ENCODE measurements around the gene EXOG.
A peak's percentile ranks its signal among the peaks of the same experiment; 100 is the strongest.

Gene EXOG

GRCh38 chr3:38493031-38493430 is 3.1 kb upstream of the EXOG start:
- no peak overlapping the region for H3K27ac ChIP-seq
- TF ChIP-seq, protein P1, sequence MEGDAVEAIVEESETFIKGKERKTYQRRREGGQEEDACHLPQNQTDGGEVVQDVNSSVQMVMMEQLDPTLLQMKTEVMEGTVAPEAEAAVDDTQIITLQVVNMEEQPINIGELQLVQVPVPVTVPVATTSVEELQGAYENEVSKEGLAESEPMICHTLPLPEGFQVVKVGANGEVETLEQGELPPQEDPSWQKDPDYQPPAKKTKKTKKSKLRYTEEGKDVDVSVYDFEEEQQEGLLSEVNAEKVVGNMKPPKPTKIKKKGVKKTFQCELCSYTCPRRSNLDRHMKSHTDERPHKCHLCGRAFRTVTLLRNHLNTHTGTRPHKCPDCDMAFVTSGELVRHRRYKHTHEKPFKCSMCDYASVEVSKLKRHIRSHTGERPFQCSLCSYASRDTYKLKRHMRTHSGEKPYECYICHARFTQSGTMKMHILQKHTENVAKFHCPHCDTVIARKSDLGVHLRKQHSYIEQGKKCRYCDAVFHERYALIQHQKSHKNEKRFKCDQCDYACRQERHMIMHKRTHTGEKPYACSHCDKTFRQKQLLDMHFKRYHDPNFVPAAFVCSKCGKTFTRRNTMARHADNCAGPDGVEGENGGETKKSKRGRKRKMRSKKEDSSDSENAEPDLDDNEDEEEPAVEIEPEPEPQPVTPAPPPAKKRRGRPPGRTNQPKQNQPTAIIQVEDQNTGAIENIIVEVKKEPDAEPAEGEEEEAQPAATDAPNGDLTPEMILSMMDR (conservative IDR thresholded peaks at IDR 0.05) = no peak

DNA sequence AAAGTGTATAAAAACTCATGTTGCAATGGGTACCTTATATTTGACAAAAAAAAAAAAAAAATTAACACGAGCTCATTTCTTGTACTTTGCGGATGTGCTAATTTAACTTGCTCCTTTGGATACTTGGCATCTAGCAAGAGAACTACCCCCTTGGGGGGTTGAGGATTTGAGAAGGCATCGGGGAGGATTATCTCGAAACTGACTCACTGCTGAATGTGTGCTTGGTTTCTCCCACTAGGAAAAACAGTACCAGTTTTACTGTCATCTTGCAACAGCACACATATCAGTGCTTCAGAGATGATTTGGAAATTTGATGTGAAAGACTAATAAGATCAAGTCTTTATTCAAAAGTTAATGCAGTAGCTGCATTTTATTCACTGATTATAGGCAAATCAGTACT is 891 bp downstream of the EXOG start:
- H3K27ac ChIP-seq = peak overlapping the region; percentile 78
- TF ChIP-seq, protein P1 (conservative IDR thresholded peaks at IDR 0.05) = no peak

GRCh38 chr3:38500688-38501417 is 4.7 kb downstream of the EXOG start:
- TF ChIP-seq, protein P1 (conservative IDR thresholded peaks at IDR 0.05) = no peak
- no peak overlapping the region for H3K27ac ChIP-seq

DNA sequence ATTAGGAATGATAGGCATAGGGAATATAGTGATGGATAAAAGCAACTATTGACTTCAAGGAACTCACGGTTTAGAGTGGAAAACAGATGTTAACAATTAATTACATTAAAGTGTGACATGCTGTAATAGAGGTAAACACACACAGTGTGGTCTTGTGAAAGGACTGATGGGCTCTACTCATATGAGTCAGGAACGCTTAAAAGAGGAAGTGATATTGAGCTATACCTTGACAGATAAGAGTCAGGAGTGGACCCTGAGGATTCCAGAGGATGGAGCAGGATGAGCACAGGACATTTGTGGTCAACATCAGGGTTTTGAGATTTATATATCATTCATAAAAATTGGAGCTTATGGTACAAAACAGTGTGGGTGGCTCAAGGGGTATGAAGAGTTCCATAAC is 11.0 kb downstream of the EXOG start:
- TF ChIP-seq, protein P1 (conservative IDR thresholded peaks at IDR 0.05) = no peak
- no peak overlapping the region for H3K27ac ChIP-seq

- H3K27ac ChIP-seq = no peak overlapping the region
- TF ChIP-seq, protein P1 (conservative IDR thresholded peaks at IDR 0.05) = no peak
Observed at GRCh38 chr3:38509732-38510131, 13.6 kb downstream of the EXOG start.

- TF ChIP-seq, protein P1 (conservative IDR thresholded peaks at IDR 0.05) = no peak
- H3K27ac ChIP-seq = no peak overlapping the region
Observed at GRCh38 chr3:38510631-38511030, 14.5 kb downstream of the EXOG start.

- TF ChIP-seq, protein P1 (conservative IDR thresholded peaks at IDR 0.05) = no peak
- no peak overlapping the region for H3K27ac ChIP-seq
Observed at GRCh38 chr3:38511546-38511945, 15.4 kb downstream of the EXOG start.
